Thoracic aorta (tissue), 2 donors: Measurements from ENCODE around the gene ENTPD8. TPM values are rescaled to one million over a fixed set of nuclear protein-coding genes. Genes with fewer than 3 reads are reported as not detected.

Experiments used
- ATAC-seq: fragments of 150-250 bp; one replicate; pipeline ENCODE4 v1.8.0; 2017; ENCODE audit warnings: low read depth; ENCODE audit not compliant: insufficient number of reproducible peaks, low FRiP score
- DNase-seq: peaks from one replicate; pipeline ENCODE4 v3.0.0-alpha.2; 2020; ENCODE audit warnings: low spot score
- H3K27ac ChIP-seq, 2 donors: fragments of 200-600 bp; sonication (generic); 1 replicate in 1 of 2; 2 replicates in 1 of 2; pipeline ENCODE4 v1.5.1; 2016; ENCODE audit warnings: mild to moderate bottlenecking in 2 of 2, moderate library complexity in 2 of 2
- H3K27me3 ChIP-seq: fragments of 200-600 bp; sonication (generic); replicated peaks from 2 replicates; pipeline ENCODE4 v1.6.0; 2016; ENCODE audit warnings: mild to moderate bottlenecking; ENCODE audit not compliant: insufficient read depth
- H3K36me3 ChIP-seq: fragments of 200-600 bp; sonication (generic); one replicate; pipeline ENCODE4 v1.5.1; 2016
- H3K4me1 ChIP-seq, 2 donors: fragments of 200-600 bp; sonication (generic); 1 replicate in 1 of 2; 2 replicates in 1 of 2; pipeline versions ENCODE4 v1.5.1 to v1.6.0; 2016; ENCODE audit warnings: low read depth in 2 of 2, mild to moderate bottlenecking in 1 of 2; ENCODE audit not compliant: control insufficient read depth in 1 of 2
- H3K4me3 ChIP-seq: fragments of 200-600 bp; sonication (generic); 2 replicates; pipeline ENCODE4 v1.5.1; 2016; ENCODE audit warnings: mild to moderate bottlenecking
- H3K9me3 ChIP-seq: fragments of 200-600 bp; sonication (generic); 2 replicates; pipeline ENCODE4 v1.5.1; 2016
- total RNA-seq, 2 donors: library from RNA; depleted of rRNA; stranded (reverse); fragments of >200 nt; gene quantifications; one replicate each; pipeline versions ENCODE4 v1.1.0 to v1.2.3, GENCODE V29; 2016
- TF ChIP-seq, protein P1 (sequence below): fragments of 200-600 bp; sonication (generic); IDR thresholded peaks from one replicate; pipeline ENCODE4 v1.5.1; 2019; ENCODE audit warnings: antibody characterized with exemption

Gene ENTPD8
- total RNA-seq, 2 donors from 2014 or later: not detected

DNA sequence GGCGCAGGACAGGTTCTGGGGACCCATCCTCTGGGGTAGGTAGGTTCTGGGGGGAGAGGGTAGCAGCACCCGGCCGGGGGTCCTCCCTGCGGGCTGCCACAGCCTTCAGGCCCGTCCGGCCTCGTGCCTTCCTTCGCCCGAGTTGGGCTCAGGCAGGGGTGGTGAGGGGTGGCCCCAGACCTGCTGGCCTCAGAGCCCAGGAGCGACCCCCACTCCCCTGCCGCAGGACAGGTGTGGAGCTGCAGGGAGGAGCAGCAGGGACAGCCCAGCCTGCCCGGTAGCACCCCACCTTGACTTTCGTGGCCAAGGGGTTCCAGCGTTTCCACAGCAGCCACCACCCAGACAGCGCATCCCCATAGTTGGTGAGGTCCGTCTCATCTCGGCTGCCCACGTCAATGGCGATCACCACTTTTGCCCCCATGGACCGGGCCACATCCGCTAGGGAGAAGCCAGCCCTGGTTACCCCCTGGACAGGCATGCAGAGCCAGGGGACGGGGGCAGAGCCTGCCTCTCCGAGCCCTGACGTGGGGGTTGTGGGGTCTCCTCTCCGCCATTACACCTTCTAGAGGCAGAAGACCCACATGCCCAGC, 21.3 kb upstream of the ENTPD8 start:
- ATAC-seq: no peak
- no peak overlapping the region for H3K4me3 ChIP-seq
- peaks cover 5% of the 10 kb centered on the region for H3K36me3 ChIP-seq
- peaks cover 7 to 13% of the 10 kb centered on the region in 2 donors for H3K4me1 ChIP-seq
- TF ChIP-seq, protein P1, sequence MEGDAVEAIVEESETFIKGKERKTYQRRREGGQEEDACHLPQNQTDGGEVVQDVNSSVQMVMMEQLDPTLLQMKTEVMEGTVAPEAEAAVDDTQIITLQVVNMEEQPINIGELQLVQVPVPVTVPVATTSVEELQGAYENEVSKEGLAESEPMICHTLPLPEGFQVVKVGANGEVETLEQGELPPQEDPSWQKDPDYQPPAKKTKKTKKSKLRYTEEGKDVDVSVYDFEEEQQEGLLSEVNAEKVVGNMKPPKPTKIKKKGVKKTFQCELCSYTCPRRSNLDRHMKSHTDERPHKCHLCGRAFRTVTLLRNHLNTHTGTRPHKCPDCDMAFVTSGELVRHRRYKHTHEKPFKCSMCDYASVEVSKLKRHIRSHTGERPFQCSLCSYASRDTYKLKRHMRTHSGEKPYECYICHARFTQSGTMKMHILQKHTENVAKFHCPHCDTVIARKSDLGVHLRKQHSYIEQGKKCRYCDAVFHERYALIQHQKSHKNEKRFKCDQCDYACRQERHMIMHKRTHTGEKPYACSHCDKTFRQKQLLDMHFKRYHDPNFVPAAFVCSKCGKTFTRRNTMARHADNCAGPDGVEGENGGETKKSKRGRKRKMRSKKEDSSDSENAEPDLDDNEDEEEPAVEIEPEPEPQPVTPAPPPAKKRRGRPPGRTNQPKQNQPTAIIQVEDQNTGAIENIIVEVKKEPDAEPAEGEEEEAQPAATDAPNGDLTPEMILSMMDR: no peak
- H3K9me3 ChIP-seq: no peaks in the 10 kb centered on the region
- H3K27ac ChIP-seq: no peak overlapping the region
- H3K27me3 ChIP-seq: no peaks in the 10 kb centered on the region
- no peak for DNase-seq

GRCh38 chr9:137461663-137462395, 20.7 kb upstream of the ENTPD8 start:
- TF ChIP-seq, protein P1: no peak
- no peak for ATAC-seq
- peak overlapping the region; percentile 29 for H3K4me3 ChIP-seq

GRCh38 chr9:137461316-137461662, 20.1 kb upstream of the ENTPD8 start:
- H3K27me3 ChIP-seq: no peaks in the 10 kb centered on the region
- ATAC-seq (no peak), DNase-seq (no peak)
- TF ChIP-seq, protein P1: no peak
- peaks cover 8 to 25% of the 10 kb centered on the region in 2 donors for H3K4me1 ChIP-seq
- no peaks in the 10 kb centered on the region for H3K9me3 ChIP-seq
- no peak overlapping the region for H3K27ac ChIP-seq
- peaks cover 5% of the 10 kb centered on the region for H3K36me3 ChIP-seq
- H3K4me3 ChIP-seq: no peak overlapping the region

More at GRCh38 chr9:137461663-137462395, 20.7 kb upstream of the ENTPD8 start:
- peaks cover 7 to 20% of the 10 kb centered on the region in 2 donors for H3K4me1 ChIP-seq
- no peak for DNase-seq
- no peak overlapping the region for H3K27ac ChIP-seq
- peaks cover 5% of the 10 kb centered on the region for H3K36me3 ChIP-seq
- H3K9me3 ChIP-seq: no peaks in the 10 kb centered on the region
- no peaks in the 10 kb centered on the region for H3K27me3 ChIP-seq

- TF ChIP-seq, protein P1: no peak
- no peaks in the 10 kb centered on the region for H3K27me3 ChIP-seq
- peaks cover 5% of the 10 kb centered on the region for H3K36me3 ChIP-seq
- peaks cover 14 to 32% of the 10 kb centered on the region in 2 donors for H3K4me1 ChIP-seq
- no peak for ATAC-seq
- H3K27ac ChIP-seq: no peak overlapping the region
- no peak for DNase-seq
- no peak overlapping the region for H3K4me3 ChIP-seq
- H3K9me3 ChIP-seq: no peaks in the 10 kb centered on the region
Measured at GRCh38 chr9:137460363-137461315, 19.5 kb upstream of the ENTPD8 start.
